Measurements from ENCODE around the gene CCN5.
A peak's percentile ranks its signal among the peaks of the same experiment; 100 is the strongest.
"Not testable (repeated sequence)": the region's sequence is repeated elsewhere in the genome, so short reads cannot be mapped to it uniquely, and the experiment has no call there.

CCN5 gene

GRCh38 chr20:44756956-44757355, 41.8 kb downstream of the CCN5 start:
- no peak for TF ChIP-seq CTCF (IDR thresholded peaks at IDR 0.05; ENCODE audit: low read depth, low read length)
- DNase-seq (ENCODE audit: low read depth in 2 of 2) = no peak
- H3K4me3 ChIP-seq (replicated peaks in 1 of 2; ENCODE audit: low read depth in 2 of 2, low read length in 2 of 2) = no peak overlapping the region

- H3K4me3 ChIP-seq (replicated peaks in 1 of 2; ENCODE audit: low read depth in 2 of 2, low read length in 2 of 2) = no peak overlapping the region
- DNase-seq (ENCODE audit: low read depth in 2 of 2) = no peak
- TF ChIP-seq CTCF (IDR thresholded peaks at IDR 0.05; ENCODE audit: low read depth, low read length) = no peak
Measured at GRCh38 chr20:44758247-44759101, 43.3 kb downstream of the CCN5 start.

GRCh38 chr20:44759595-44759994, 44.4 kb downstream of the CCN5 start:
- TF ChIP-seq CTCF (IDR thresholded peaks at IDR 0.05; ENCODE audit: low read depth, low read length) = no peak
- DNase-seq (ENCODE audit: low read depth in 2 of 2) = no peak
- no peak overlapping the region for H3K4me3 ChIP-seq (replicated peaks in 1 of 2; ENCODE audit: low read depth in 2 of 2, low read length in 2 of 2)

GRCh38 chr20:44761423-44761822, 46.3 kb downstream of the CCN5 start:
- no peak for TF ChIP-seq CTCF (IDR thresholded peaks at IDR 0.05; ENCODE audit: low read depth, low read length)
- peak in 1 of 2 donors; percentile 33 for DNase-seq (ENCODE audit: low read depth in 2 of 2)
- no peak overlapping the region for H3K4me3 ChIP-seq (replicated peaks in 1 of 2; ENCODE audit: low read depth in 2 of 2, low read length in 2 of 2)

- DNase-seq (ENCODE audit: low read depth in 2 of 2) = no peak
- TF ChIP-seq CTCF (IDR thresholded peaks at IDR 0.05; ENCODE audit: low read depth, low read length) = no peak
- H3K4me3 ChIP-seq (replicated peaks in 1 of 2; ENCODE audit: low read depth in 2 of 2, low read length in 2 of 2) = no peak overlapping the region
Measured at GRCh38 chr20:44762466-44763140, 47.4 kb downstream of the CCN5 start.

- DNase-seq (ENCODE audit: low read depth in 2 of 2); H3K4me3 ChIP-seq (replicated peaks in 1 of 2; ENCODE audit: low read depth in 2 of 2, low read length in 2 of 2): not testable (repeated sequence)
Measured at GRCh38 chr20:44763798-44764197, 48.6 kb downstream of the CCN5 start.

- DNase-seq (ENCODE audit: low read depth in 2 of 2) = no peak
- H3K4me3 ChIP-seq (replicated peaks in 1 of 2; ENCODE audit: low read depth in 2 of 2, low read length in 2 of 2) = no peak overlapping the region
- TF ChIP-seq CTCF (IDR thresholded peaks at IDR 0.05; ENCODE audit: low read depth, low read length) = no peak
Measured at GRCh38 chr20:44765091-44765490, 49.9 kb downstream of the CCN5 start.
